CD4-positive, alpha-beta T cell treated with Interleukin-2 at 100 ng/mL for 4 hours (primary cell): ENCODE measurements around the gene C4orf33.
A peak's percentile ranks its signal among the peaks of the same experiment; 100 is the strongest.
"Not testable (repeated sequence)": the region's sequence is repeated elsewhere in the genome, so short reads cannot be mapped to it uniquely, and the experiment has no call there.

Experiments used
- DNase-seq: peaks from one replicate; pipeline ENCODE4 v3.0.0-alpha.2; 2020; ENCODE audit warnings: low spot score

C4orf33 gene

DNA sequence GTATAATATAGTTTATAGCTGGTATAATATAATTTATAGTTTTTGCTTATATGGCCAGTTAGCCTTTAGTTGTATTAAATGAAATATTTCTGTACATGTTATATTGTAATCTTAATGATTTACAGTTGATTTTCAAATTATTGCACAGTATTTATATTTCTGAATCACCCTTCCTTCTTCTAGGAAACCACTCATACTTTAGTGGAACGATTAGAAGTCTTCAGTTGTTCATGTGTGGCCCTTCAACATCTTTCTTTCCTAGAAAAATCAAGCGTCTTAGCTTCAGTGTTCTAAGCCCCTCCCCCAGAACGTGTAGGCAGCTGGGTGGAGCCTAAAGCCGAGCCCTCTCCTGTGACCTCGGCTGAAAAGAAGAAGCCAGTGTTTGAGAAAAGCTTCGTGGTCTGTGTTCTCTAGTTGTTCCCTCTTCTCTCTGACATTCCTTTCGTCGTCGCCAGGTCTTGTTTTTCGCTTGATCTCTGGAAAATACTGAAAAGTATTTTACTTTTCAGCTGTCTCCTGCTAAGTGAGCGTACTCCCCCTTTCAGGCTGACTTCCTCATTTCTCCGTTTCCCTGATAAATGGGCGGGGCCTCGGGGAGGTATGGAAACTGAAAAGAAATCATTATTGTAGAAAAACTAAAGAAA is at the start of gene C4orf33:
TSS of gene C4orf33 (plus strand) at position 342 of the 644 bp plus-strand sequence. CDS start 6,459 bp downstream, outside the sequence.
- peak; percentile 92 for DNase-seq

GRCh38 chr4:129059028-129059427 is 36.9 kb upstream of the C4orf33 start:
- DNase-seq: no peak

DNA sequence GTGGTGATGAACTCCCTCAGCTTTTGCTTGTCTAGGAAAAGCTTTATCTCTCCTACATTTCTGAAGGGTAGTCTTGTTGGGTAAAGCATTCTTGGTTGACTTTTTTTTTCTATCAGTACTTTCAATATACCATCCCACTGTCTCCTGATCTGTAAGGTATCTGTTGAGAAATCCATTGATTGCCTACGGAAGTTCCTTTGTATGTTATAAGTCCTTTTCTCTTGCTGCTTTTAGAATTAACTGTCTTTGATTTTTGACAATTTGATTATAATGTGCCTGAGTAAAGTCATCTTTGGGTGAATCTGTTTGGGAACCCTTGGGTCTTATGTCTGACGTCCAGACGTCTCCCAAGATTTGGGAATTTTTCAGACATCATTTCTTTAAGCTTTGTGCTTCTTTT is 33.4 kb upstream of the C4orf33 start:
- DNase-seq: no peak

- no peak for DNase-seq
Observed at GRCh38 chr4:129063640-129064039, 32.3 kb upstream of the C4orf33 start.

DNA sequence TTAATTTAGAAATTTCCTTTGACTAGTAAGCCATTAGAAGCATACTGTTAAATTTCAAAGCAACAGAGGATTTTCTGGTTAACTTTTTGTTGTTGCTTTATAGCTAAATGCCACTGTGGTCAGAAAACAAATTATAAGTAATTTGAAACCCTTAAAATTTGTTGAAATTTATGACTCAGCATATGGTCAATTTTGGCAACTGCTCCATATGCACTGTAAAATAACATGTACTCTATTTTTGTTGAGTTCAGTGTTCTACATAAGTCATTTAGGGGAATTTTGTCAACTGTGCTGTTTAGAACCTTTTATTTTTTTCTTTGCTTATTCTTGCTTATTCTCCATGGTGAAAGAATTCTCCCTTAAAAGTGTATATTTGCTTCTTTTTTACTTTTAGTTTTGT is 31.2 kb upstream of the C4orf33 start:
- DNase-seq: no peak

DNA sequence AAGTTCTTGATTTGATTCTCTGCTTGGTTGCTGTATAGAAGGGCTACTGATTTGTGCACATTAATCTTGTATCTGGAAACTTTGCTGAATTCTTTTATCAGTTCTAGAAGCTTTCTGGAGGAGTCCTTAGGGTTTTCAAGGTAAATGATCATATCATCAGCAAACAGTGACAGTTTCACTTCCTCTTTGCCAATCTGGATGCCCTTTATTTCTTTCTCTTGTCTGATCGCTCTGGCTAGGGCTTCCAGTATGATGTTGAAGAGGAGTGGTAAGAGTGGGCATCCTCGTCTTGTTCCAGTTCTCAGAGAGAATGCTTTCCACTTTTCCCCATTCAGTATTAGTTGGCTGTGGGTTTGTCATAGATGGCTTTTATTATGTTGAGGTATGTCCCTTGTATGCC is 26.4 kb upstream of the C4orf33 start:
- DNase-seq: not testable (repeated sequence)

- DNase-seq: no peak
Observed at GRCh38 chr4:129077326-129077725, 18.6 kb upstream of the C4orf33 start.

DNA sequence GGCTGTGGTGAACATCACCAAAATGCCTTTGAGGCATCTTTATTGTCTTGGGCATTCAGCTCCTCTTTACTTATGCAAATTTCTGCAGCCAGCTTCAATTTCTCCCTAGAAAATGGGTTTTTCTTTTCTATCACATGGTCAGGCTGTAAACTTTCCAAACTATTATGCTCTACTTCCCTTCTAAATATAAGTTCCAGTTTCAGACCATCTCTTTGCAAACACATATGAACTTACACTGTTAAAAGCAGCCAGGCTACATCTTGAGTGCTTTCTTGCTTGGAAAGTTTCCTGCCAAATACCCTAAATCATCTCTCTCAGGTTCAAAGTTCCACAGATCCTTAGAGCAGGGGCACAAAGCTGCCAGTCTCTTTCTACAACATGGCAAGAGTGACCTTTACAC is 15.8 kb upstream of the C4orf33 start:
- DNase-seq: no peak

DNA sequence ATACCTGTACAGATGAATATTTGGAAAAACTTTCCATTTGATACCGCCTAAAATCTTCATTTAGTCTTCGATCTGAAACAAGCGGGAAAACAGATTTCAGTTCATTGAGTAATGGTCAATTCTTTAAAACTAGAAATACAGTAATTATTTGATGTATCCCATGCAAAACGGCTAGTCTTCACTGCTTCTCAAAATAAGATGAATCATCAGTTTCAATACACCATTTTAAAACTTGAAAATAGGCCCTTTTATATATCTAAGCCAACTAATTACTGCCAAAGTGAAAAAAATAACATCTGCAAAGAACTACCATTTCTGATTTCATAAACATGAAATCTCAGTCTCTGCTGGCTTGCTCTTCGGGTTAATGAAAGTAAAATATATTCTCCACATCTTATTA is 13.7 kb upstream of the C4orf33 start:
- DNase-seq: no peak

DNA sequence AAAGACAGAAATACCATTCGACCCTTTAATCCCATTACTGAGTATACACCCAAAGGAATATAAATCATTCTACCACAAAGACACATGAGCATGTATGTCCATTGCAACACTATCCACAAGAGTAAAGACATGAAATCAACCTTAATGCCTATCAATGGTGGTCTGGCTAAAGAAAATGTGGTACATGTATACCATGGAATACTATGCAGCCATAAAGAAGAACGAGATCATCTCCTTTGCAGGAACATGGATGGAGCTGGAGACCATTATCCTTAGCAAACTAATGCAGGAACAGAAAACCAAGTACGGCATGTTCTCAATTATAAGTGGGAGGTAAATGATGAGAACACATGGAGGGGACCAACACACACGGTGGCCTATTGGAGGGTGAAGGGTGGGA is 10.5 kb upstream of the C4orf33 start:
- no peak for DNase-seq

GRCh38 chr4:129087516-129087915 is 8.4 kb upstream of the C4orf33 start:
- no peak for DNase-seq

DNA sequence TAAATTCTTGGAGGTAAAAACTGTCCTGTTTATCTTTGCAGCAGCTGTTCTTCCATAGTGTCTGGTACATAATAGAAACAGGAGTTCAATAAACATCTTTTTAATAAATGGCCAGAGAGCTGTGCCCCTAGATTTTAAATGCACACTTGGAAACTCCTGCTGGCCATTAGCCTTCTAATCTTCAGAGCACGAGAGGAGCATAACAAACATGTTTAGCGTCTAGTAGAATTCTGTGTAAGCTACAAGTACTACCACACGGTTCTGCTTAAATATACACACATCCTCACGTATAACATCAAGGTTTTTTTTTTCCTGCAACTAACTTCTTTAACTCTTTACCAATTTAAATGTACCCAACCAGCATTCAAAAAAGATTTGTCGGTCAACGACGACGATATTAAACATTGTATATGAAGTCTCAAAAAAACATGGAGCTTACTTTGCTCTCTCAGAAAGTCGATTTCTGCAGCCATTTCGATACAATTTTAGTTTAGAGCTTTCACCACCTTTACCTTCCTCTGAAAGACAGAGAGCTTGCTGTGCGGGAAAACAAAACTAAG is 3.2 kb upstream of the C4orf33 start:
- peak; percentile 13 for DNase-seq

DNA sequence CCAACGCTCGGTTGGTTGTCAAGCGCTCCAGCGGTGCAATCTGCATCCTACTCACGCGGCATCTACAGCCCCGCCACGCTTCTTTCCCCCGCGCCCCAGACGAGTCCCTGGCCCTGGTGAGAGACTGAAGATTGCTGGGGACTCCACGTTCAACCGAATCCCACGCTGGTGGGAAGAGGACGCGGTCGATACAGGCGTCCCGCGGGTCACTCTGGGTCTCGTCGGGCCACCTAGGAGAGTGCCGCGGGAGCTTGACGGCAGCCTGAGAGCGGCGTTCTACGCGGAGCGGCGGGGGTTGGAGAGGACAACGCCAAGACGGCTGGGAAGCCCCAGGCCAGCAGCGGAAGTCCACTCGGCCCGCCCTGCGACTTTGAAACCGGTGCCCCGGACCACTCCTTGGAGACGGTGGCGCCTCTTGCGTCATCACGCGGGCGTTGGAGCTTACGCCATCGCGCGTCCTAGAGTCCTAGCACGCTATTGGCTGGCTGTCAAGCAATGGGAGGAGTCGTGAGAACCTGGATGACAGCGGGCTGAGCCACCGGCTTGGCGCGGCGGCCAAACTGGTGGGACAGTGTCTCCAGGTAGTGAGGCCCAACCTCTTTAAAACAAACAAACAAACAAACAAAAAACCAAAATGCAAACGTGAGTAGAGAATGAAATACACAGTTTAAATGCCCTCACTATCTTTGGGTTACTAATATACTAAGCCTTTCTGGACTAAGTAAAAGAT is 2.6 kb upstream of the C4orf33 start, which contains the start of gene SCLT1:
TSS of gene SCLT1 (minus strand) at position 349 of the 730 bp plus-strand sequence. CDS start 436 bp downstream, outside the sequence.
- DNase-seq: peak; percentile 94

GRCh38 chr4:129094347-129094746 is 1.6 kb upstream of the C4orf33 start:
- no peak for DNase-seq

DNA sequence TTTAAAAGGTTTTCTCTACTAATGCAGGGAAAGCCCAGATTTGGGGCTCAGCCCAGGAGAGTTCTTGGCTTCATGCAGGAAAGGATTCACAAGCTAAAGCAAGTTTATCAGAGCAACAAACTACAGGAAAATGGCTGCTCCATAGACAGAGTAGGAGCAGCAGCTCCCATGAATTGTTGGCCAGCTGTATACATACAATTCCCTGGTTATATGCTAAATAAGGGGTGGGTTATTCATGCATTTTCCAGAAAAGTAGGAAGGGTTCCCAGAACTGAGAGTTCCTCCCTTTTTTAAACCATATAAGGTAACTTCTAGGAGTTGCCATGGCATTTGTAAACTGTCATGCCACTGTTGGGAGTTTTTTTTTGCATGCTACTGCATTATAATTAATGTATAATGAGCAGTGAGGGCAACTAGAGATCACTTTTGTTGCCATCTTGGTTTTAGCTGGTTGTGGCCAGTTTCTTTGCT is 2.6 kb downstream of the C4orf33 start:
- no peak for DNase-seq

DNA sequence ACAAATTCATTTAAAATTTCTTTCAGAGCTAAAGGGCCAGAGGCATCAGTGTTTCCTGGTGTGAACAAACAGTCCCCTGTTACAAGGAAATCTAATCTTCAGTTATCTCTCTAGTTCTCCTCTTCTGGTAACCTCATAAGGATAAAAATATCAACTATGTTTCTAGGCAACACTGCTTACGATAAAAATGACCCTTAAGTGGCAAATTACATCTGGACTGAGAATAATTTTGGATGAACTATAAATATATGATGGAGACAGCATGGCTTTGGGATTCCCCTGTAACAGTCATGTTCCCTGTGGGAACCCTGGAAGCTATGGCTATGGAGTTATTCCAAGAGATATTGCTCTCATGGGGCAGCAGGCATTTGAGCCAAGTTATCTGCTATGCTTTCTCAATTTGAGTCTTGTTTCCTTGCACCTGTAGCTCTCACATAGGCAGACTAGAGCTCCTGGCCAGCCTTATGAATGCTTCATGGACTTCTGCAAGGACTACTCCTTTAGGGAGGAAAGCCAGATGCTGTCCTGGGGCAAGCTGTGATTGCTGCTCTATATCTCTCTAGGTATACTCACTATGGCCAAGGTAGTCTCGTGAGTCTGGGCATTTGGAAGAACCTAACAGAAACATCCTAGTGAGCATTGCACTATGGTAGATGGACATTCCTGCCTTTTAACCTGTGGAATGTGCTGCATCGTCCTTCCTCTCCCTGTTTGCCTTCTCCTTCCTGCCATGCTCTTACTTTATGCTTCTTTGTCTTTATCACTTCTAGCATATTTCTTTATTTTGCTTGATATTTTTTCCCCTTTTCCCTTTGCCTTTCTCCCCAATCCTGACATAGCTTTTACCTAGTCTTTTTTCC is 14.2 kb downstream of the C4orf33 start:
- no peak for DNase-seq

DNA sequence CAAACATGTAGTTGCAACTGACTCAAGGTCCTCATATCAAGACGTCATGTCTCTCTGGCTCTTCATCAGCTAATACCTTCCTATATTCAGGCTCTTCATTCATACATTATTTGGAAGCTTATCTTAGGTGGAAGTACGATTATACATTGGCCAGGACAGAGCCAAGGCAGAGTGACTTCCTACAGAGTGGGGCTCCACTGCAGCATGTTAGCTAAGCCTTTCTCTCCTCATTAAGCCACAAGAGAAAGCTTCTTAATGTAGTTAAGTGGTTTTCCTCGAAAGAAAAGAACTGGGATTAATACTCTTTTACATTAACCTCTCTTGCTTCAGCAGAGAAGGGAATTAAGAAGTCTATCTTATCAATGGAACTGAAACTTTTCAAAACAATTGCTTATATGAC is 15.0 kb downstream of the C4orf33 start:
- DNase-seq: no peak

DNA sequence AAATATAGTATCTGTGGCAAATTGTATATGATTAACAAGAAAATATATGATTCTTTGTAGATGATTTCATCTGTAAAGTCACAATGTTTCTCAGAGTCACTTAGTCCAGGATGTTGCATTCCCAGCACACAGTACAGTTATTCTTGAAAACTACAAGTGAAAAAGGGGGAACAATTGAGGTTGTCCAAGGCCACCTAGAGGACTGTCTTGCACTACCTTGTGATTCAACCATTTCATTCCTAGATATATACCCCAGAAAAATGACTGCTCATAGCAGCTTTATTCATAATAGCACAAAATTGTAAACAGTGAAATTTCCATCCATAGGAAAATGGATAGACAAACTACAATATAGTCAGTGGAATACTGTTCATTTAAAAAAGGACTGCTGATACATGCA is 16.0 kb downstream of the C4orf33 start:
- no peak for DNase-seq

GRCh38 chr4:129113434-129113833 is 17.5 kb downstream of the C4orf33 start:
- no peak for DNase-seq

DNA sequence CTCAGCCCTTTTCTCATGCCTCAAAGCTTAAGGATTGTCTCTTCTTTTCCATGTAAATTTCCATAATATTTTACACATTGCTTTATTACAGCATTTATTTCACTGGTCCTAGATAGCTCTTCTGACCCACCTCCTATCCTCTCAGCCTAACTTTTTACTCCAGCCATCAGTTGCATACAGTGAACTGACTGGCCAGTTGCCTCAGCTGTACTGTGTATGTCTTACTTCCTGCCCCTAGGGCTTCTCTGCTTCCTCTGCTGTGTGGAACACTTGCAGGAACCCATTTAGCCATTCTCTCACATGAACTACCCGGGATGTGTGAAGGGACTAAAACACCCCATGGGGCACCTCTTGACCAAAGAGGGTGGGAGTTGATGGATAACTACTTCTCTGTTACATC is 18.0 kb downstream of the C4orf33 start:
- no peak for DNase-seq

GRCh38 chr4:129117705-129118104 is 21.8 kb downstream of the C4orf33 start:
- no peak for DNase-seq

GRCh38 chr4:129126614-129127013 is 30.7 kb downstream of the C4orf33 start:
- not testable (repeated sequence) for DNase-seq
